Endodermal cell (in vitro differentiated cells): ENCODE results near the gene DDRGK1. TPM values are rescaled to one million over a fixed set of nuclear protein-coding genes. Genes with fewer than 3 reads are reported as not detected.
A peak's percentile ranks its signal among the peaks of the same experiment; 100 is the strongest.

ENCODE experiments used
- DNase-seq: peaks from one replicate; pipeline ENCODE4 v3.0.0-alpha.2; 2017
- H3K27ac ChIP-seq: 2 replicates; pipeline ENCODE4 v1.5.1; 2013; ENCODE audit warnings: mild to moderate bottlenecking, low read depth, low read length, moderate library complexity
- H3K27me3 ChIP-seq: 2 replicates; pipeline ENCODE4 v1.6.1; 2013; ENCODE audit warnings: mild to moderate bottlenecking, low read length, moderate library complexity; ENCODE audit not compliant: insufficient read depth, control insufficient read depth, poor library complexity, severe bottlenecking
- H3K36me3 ChIP-seq: 2 replicates; pipeline ENCODE4 v1.7.0; 2013; ENCODE audit warnings: mild to moderate bottlenecking, low read length, moderate library complexity; ENCODE audit not compliant: control insufficient read depth, insufficient read depth
- H3K4me1 ChIP-seq: one replicate; pipeline ENCODE4 v1.7.0; 2013; ENCODE audit warnings: low read length; ENCODE audit not compliant: control insufficient read depth, insufficient read depth
- H3K4me3 ChIP-seq: 2 replicates; pipeline ENCODE4 v1.5.1; 2013; ENCODE audit warnings: mild to moderate bottlenecking, low read length, moderate library complexity
- H3K9ac ChIP-seq: 2 replicates; pipeline ENCODE4 v1.6.1; 2013; ENCODE audit warnings: mild to moderate bottlenecking, low read length, moderate library complexity; ENCODE audit not compliant: poor library complexity, severe bottlenecking; ENCODE audit errors: extremely low read depth
- H3K9me3 ChIP-seq: 2 replicates; pipeline ENCODE4 v1.6.1; 2013; ENCODE audit warnings: mild to moderate bottlenecking, low read length, moderate library complexity; ENCODE audit not compliant: control insufficient read depth
- H3K27ac Mint-ChIP-seq: 2 replicates; pipeline ENCODE4 v1.8.0; 2020; ENCODE audit warnings: mixed read lengths
- H3K27me3 Mint-ChIP-seq: 2 replicates; pipeline ENCODE4 v1.8.0; 2021; ENCODE audit warnings: mild to moderate bottlenecking, mixed read lengths; ENCODE audit not compliant: insufficient read depth
- H3K36me3 Mint-ChIP-seq: 2 replicates; pipeline ENCODE4 v1.8.0; 2020; ENCODE audit warnings: low read depth, mixed read lengths
- H3K4me1 Mint-ChIP-seq: 2 replicates; pipeline ENCODE4 v1.8.0; 2020; ENCODE audit warnings: mixed read lengths
- H3K4me3 Mint-ChIP-seq: 2 replicates; pipeline ENCODE4 v1.8.0; 2020; ENCODE audit warnings: mild to moderate bottlenecking, moderate library complexity, mixed read lengths
- H3K9me3 Mint-ChIP-seq: 2 replicates; pipeline ENCODE4 v1.8.0; 2020; ENCODE audit warnings: mild to moderate bottlenecking, mixed read lengths
- CTCF ChIP-seq: fragments of 200-600 bp; sonication (generic); conservative IDR thresholded peaks from 2 replicates; pipeline ENCODE4 v1.5.0; 2021; ENCODE audit warnings: antibody characterized with exemption, mild to moderate bottlenecking
- WGBS, 2 experiments: methylation state at CpG; one replicate each; pipeline versions ENCODE4 v1.1.5 to v1.1.7; 2013; ENCODE audit warnings: missing lambda C conversion rate in 2 of 2, mixed read lengths in 1 of 2; ENCODE audit not compliant: insufficient coverage in 1 of 2, insufficient read length in 1 of 2; 5-methylcytosine and 5-hydroxymethylcytosine counted together
- total RNA-seq, 2 donors: library from RNA; stranded (reverse); fragmentation: NEBNext Ultra II Directional in 1 of 2; extraction: Animal tissue kit (Norgen Biotek cat#: 25700) in 1 of 2; gene quantifications; 2 replicates in 1 of 2; 3 replicates in 1 of 2; pipeline ENCODE4 v1.2.1, GENCODE V29; 2021

Gene DDRGK1
- total RNA-seq, 2 donors from 2014 or later: 55.0 to 59.3 TPM

DNA sequence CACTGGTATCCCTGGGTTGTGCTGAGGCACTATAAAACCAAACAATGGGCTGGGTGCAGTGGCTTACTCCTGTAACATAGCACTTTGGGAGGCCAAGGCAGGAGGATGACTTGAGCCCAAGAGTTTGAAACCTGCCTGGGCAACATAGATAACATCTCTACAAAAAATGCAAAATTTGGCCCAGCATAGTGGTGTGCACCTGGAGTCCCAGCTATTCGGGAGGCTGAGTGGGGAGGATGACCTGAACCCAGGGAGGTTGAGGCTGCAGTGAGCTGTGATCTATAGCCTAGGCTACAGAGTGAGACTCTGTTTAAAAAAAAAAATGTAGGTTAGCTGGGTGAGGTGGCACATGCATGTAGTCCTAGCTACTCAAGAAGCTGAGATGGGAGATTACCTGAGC is 42.2 kb upstream of the DDRGK1 start:
- H3K27ac ChIP-seq: no peak overlapping the region
- TF ChIP-seq CTCF: no peak
- H3K9me3 ChIP-seq: no peaks in the 10 kb centered on the region
- H3K27me3 ChIP-seq: peaks cover 26% of the 10 kb centered on the region
- Mint-ChIP-seq H3K27me3 (peaks cover 50% of the 10 kb centered on the region), H3K27ac (no peak overlapping the region), H3K4me3 (no peak overlapping the region), H3K4me1 (peaks cover 7% of the 10 kb centered on the region), H3K9me3 (no peaks in the 10 kb centered on the region), H3K36me3 (no peaks in the 10 kb centered on the region)
- H3K9ac ChIP-seq: no peak overlapping the region
- H3K4me1 ChIP-seq: no peaks in the 10 kb centered on the region
- WGBS, 2 experiments: 97% methylated on average over 1 of the region's 1 CpG; no CpG with 5 or more reads in 1 of the 2 experiments
- H3K4me3 ChIP-seq: no peak overlapping the region
- no peak for DNase-seq
- peaks cover 6% of the 10 kb centered on the region for H3K36me3 ChIP-seq

DNA sequence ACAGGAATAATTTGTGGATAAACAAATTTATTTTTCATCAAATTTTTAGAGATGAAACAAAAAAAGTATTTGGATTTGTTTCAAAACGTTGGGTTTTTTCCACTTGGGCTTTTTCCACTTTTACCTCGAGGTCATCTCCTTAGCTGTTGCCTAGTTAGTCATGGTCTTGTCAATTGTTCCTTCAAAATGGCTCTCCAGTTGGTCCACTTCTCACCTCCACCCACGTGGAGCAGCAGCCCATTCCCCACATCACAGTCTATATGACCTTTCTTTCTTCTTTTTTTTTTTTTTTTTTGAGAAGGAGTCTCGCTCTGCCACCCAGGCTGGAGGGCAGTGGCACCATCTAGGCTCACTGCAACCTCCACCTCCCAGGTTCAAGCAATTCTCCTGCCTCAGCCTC is 41.2 kb upstream of the DDRGK1 start:
- H3K9ac ChIP-seq: no peak overlapping the region
- H3K27me3 Mint-ChIP-seq: peaks cover 60% of the 10 kb centered on the region

GRCh38 chr20:3245156-3245555 is 40.7 kb upstream of the DDRGK1 start:
- H3K27me3 ChIP-seq: peaks cover 39% of the 10 kb centered on the region
- Mint-ChIP-seq H3K9me3 (no peaks in the 10 kb centered on the region), H3K27me3 (peaks cover 65% of the 10 kb centered on the region), H3K27ac (no peak overlapping the region), H3K36me3 (no peaks in the 10 kb centered on the region), H3K4me3 (no peak overlapping the region), H3K4me1 (peaks cover 4% of the 10 kb centered on the region)
- no peak overlapping the region for H3K4me3 ChIP-seq
- WGBS, 2 experiments: 93% methylated on average over 2 of the region's 2 CpGs; no CpG with 5 or more reads in 1 of the 2 experiments
- no peak overlapping the region for H3K9ac ChIP-seq
- no peaks in the 10 kb centered on the region for H3K9me3 ChIP-seq
- H3K36me3 ChIP-seq: no peaks in the 10 kb centered on the region
- no peaks in the 10 kb centered on the region for H3K4me1 ChIP-seq
- no peak for TF ChIP-seq CTCF
- no peak for DNase-seq
- H3K27ac ChIP-seq: no peak overlapping the region

More for the DNA sequence above, 41.2 kb upstream of the DDRGK1 start:
- Mint-ChIP-seq H3K4me1 (peaks cover 7% of the 10 kb centered on the region), H3K9me3 (no peaks in the 10 kb centered on the region), H3K27ac (no peak overlapping the region), H3K4me3 (no peak overlapping the region), H3K36me3 (no peaks in the 10 kb centered on the region)
- TF ChIP-seq CTCF: no peak
- H3K4me3 ChIP-seq: no peak overlapping the region
- H3K27me3 ChIP-seq: peaks cover 34% of the 10 kb centered on the region
- no peak overlapping the region for H3K27ac ChIP-seq
- DNase-seq: peak; percentile 38
- H3K9me3 ChIP-seq: no peaks in the 10 kb centered on the region
- no peaks in the 10 kb centered on the region for H3K4me1 ChIP-seq
- 33 to 66% methylated on average over 2 to 3 of the region's 4 CpGs for WGBS, 2 experiments
- H3K36me3 ChIP-seq: no peaks in the 10 kb centered on the region
